NCI-H146 treated with DMSO at 0.1 percent for 48 hours (cell line): Measurements from ENCODE around the gene BAIAP2.
A peak's percentile ranks its signal among the peaks of the same experiment; 100 is the strongest.

Experiments
- DNase-seq: peaks from one replicate; lab custom pipeline; 2025; ENCODE audit not compliant: unreplicated experiment; lab: John Stamatoyannopoulos, UW

Gene BAIAP2

GRCh38 chr17:81084680-81085419, 49.9 kb downstream of the BAIAP2 start:
- no peak for DNase-seq

GRCh38 chr17:81085420-81085911, 50.5 kb downstream of the BAIAP2 start:
- no peak for DNase-seq

- DNase-seq, result no peak
Observed at GRCh38 chr17:81086789-81087551, 52.0 kb downstream of the BAIAP2 start.

GRCh38 chr17:81090361-81091136, 55.6 kb downstream of the BAIAP2 start:
- no peak for DNase-seq

- no peak for DNase-seq
Observed at GRCh38 chr17:81091154-81091553, 56.2 kb downstream of the BAIAP2 start.

- no peak for DNase-seq
Observed at GRCh38 chr17:81091774-81092517, 57.0 kb downstream of the BAIAP2 start.

- DNase-seq, result no peak
Observed at GRCh38 chr17:81092518-81093095, 57.7 kb downstream of the BAIAP2 start.

- no peak for DNase-seq
Observed at GRCh38 chr17:81093619-81094508, 58.9 kb downstream of the BAIAP2 start.

- DNase-seq, result peak; percentile 78
Observed at GRCh38 chr17:81094509-81095382, 59.8 kb downstream of the BAIAP2 start.

- no peak for DNase-seq
Observed at GRCh38 chr17:81095383-81095762, 60.4 kb downstream of the BAIAP2 start.

GRCh38 chr17:81096741-81097133, 61.8 kb downstream of the BAIAP2 start:
- DNase-seq, result no peak

- DNase-seq, result no peak
Observed at GRCh38 chr17:81097134-81097942, 62.4 kb downstream of the BAIAP2 start.

GRCh38 chr17:81097943-81098308, 63.0 kb downstream of the BAIAP2 start:
- DNase-seq, result no peak

GRCh38 chr17:81099888-81100287, 64.9 kb downstream of the BAIAP2 start:
- no peak for DNase-seq

- DNase-seq, result no peak
Observed at GRCh38 chr17:81100668-81101067, 65.7 kb downstream of the BAIAP2 start.

GRCh38 chr17:81101614-81102306, 66.8 kb downstream of the BAIAP2 start:
- peak; percentile 66 for DNase-seq

- no peak for DNase-seq
Observed at GRCh38 chr17:81102352-81102751, 67.4 kb downstream of the BAIAP2 start.
